SK-N-SH (cell line): ENCODE results near the gene PLCG2. TPM values are rescaled to one million over a fixed set of nuclear protein-coding genes. Genes with fewer than 3 reads are reported as not detected.

Experiments
- CTCF ChIA-PET: fragments of 300-600, 350-600 bp; formaldehyde crosslinking; extraction: SDS; loops from one replicate; lab custom pipeline; 2021; lab: Yijun Ruan, JAX
- POLR2A ChIA-PET: fragments of 350-600 bp; sonication (Branson Sonifier 250); formaldehyde crosslinking; extraction: SDS; loops from one replicate; lab custom pipeline; 2020; ENCODE audit warnings: antibody characterized with exemption, inconsistent platforms; lab: Yijun Ruan, JAX
- DNase-seq: peaks from one replicate; pipeline ENCODE4 v3.0.0; 2012
- H2AFZ ChIP-seq: fragments of 200-600 bp; sonication (generic); 2 replicates; pipeline ENCODE4 v1.8.1; 2016; ENCODE audit warnings: antibody characterized with exemption, mild to moderate bottlenecking, low read depth
- H3F3A ChIP-seq: fragments of 200-600 bp; sonication (generic); replicated peaks from 2 replicates; pipeline ENCODE3; 2016; ENCODE audit warnings: antibody characterized with exemption, mild to moderate bottlenecking; ENCODE audit not compliant: insufficient read depth
- H3K27ac ChIP-seq, 2 experiments: fragments of 200-500 bp in 1 of 2; fragments of 200-600 bp in 1 of 2; sonication (Bioruptor generic) in 1 of 2; sonication (generic), shearing (Covaris generic) in 1 of 2; 2 replicates each; pipeline versions ENCODE4 v1.5.1 to v1.6.1; 2014 to 2016; ENCODE audit warnings: low read depth in 2 of 2, inconsistent platforms in 1 of 2, low read length in 1 of 2, mild to moderate bottlenecking in 1 of 2, mixed read lengths in 1 of 2
- H3K27me3 ChIP-seq: fragments of 200-600 bp; sonication (generic), shearing (Covaris generic); 2 replicates; pipeline ENCODE4 v1.6.1; 2016; ENCODE audit warnings: mixed run types; ENCODE audit not compliant: insufficient read depth
- H3K36me3 ChIP-seq, 2 experiments: fragments of 200-500 bp in 1 of 2; fragments of 200-600 bp in 1 of 2; sonication (Bioruptor generic) in 1 of 2; sonication (generic) in 1 of 2; replicated peaks in 1 of 2; 2 replicates each; pipeline versions ENCODE3 to v1.5.1; 2014 to 2016; ENCODE audit warnings: low read length in 1 of 2, mild to moderate bottlenecking in 1 of 2; ENCODE audit not compliant: insufficient read depth in 2 of 2, control insufficient read depth in 1 of 2
- H3K4me1 ChIP-seq, 2 experiments: fragments of 200-500 bp in 1 of 2; fragments of 200-600 bp in 1 of 2; sonication (Bioruptor generic) in 1 of 2; sonication (generic), shearing (Covaris generic) in 1 of 2; 2 replicates each; pipeline versions ENCODE4 v1.5.1 to v1.6.1; 2014 to 2016; ENCODE audit warnings: low read depth in 1 of 2, low read length in 1 of 2, mixed run types in 1 of 2; ENCODE audit not compliant: insufficient read depth in 2 of 2, control insufficient read depth in 1 of 2
- H3K4me2 ChIP-seq: fragments of 200-600 bp; sonication (generic), shearing (Covaris generic); 2 replicates; pipeline ENCODE4 v1.6.1; 2017; ENCODE audit warnings: mixed run types
- H3K4me3 ChIP-seq, 2 experiments: fragments of 200-500 bp in 1 of 2; fragments of 200-600 bp in 1 of 2; sonication (Bioruptor generic) in 1 of 2; sonication (generic), shearing (Covaris generic) in 1 of 2; 2 replicates each; pipeline versions ENCODE4 v1.5.1 to v1.8.1; 2014 to 2016; ENCODE audit warnings: low read depth in 2 of 2, inconsistent platforms in 1 of 2, low read length in 1 of 2, mild to moderate bottlenecking in 1 of 2, mixed read lengths in 1 of 2, moderate library complexity in 1 of 2
- H3K79me2 ChIP-seq: fragments of 200-600 bp; sonication (generic); 2 replicates; pipeline ENCODE4 v1.8.1; 2017; ENCODE audit warnings: mild to moderate bottlenecking; ENCODE audit not compliant: insufficient read depth
- H3K9ac ChIP-seq: fragments of 200-600 bp; sonication (generic); 2 replicates; pipeline ENCODE4 v1.6.1; 2017; ENCODE audit warnings: mixed run types
- H3K9me2 ChIP-seq: fragments of 200-600 bp; sonication (generic); 2 replicates; pipeline ENCODE4 v1.6.1; 2017; ENCODE audit warnings: mixed run types
- H3K9me3 ChIP-seq: fragments of 200-600 bp; sonication (generic); 2 replicates; pipeline ENCODE4 v1.6.1; 2017; ENCODE audit warnings: mixed run types, mild to moderate bottlenecking, moderate library complexity
- H4K20me1 ChIP-seq: fragments of 200-600 bp; sonication (generic); 2 replicates; pipeline ENCODE4 v1.6.1; 2017; ENCODE audit warnings: mild to moderate bottlenecking, mixed run types; ENCODE audit not compliant: insufficient read depth
- ELF1 ChIP-seq: IDR thresholded peaks from 2 replicates; pipeline ENCODE4 v1.4.0; 2012
- EP300 ChIP-seq, 2 experiments: IDR thresholded peaks; 2 replicates each; pipeline versions ENCODE4 v1.4.0 to v1.6.1; 2012; ENCODE audit warnings: borderline replicate concordance in 1 of 2, low read depth in 1 of 2, low read length in 1 of 2
- EZH2phosphoT487 ChIP-seq: fragments of 200-600 bp; sonication (generic); IDR thresholded peaks from 2 replicates; pipeline ENCODE4 v1.6.1; 2017; ENCODE audit warnings: low read depth, mixed run types, mild to moderate bottlenecking, antibody characterized with exemption, moderate library complexity, borderline replicate concordance
- FOSL2 ChIP-seq: IDR thresholded peaks from 2 replicates; pipeline ENCODE4 v1.4.0; 2012; ENCODE audit warnings: low read depth, mild to moderate bottlenecking, moderate library complexity, borderline replicate concordance
- MXI1 ChIP-seq: IDR thresholded peaks from 2 replicates; pipeline ENCODE4 v1.6.1; 2012; ENCODE audit warnings: mild to moderate bottlenecking, low read depth, low read length, improper control_type of control experiment
- NRF1 ChIP-seq: IDR thresholded peaks from 2 replicates; pipeline ENCODE4 v1.6.1; 2012; ENCODE audit warnings: low read depth, mild to moderate bottlenecking, low read length
- RCOR1 ChIP-seq: fragments of 150-350 bp; IDR thresholded peaks from 2 replicates; pipeline ENCODE4 v1.6.1; 2017; ENCODE audit warnings: antibody characterized with exemption, low read length
- SIN3A ChIP-seq: IDR thresholded peaks from 2 replicates; pipeline ENCODE4 v1.6.1; 2012; ENCODE audit warnings: low read depth, mild to moderate bottlenecking, low read length, moderate library complexity, borderline replicate concordance
- SMC3 ChIP-seq: IDR thresholded peaks from 2 replicates; pipeline ENCODE4 v1.6.1; 2012; ENCODE audit warnings: low read depth, low read length, improper control_type of control experiment
- TCF12 ChIP-seq: IDR thresholded peaks from 2 replicates; pipeline ENCODE4 v1.4.0; 2012
- TEAD4 ChIP-seq: IDR thresholded peaks from 2 replicates; pipeline ENCODE4 v1.4.0; 2012; ENCODE audit warnings: mild to moderate bottlenecking, borderline replicate concordance; ENCODE audit not compliant: insufficient read depth
- WGBS: methylation state at CpG from one replicate; pipeline ENCODE4 v1.1.6; 2017; ENCODE audit warnings: low lambda C conversion rate; 5-methylcytosine and 5-hydroxymethylcytosine counted together
- polyA plus RNA-seq, 3 experiments: library from polyadenylated mRNA; depleted of rRNA; stranded (reverse); fragments of >200 nt; gene quantifications; 2 replicates each; pipeline ENCODE4 v1.2.3, GENCODE V29; 2012
- TF ChIP-seq, protein P1 (sequence below): IDR thresholded peaks from 2 replicates; pipeline ENCODE4 v1.4.0; 2012; ENCODE audit warnings: low read depth, borderline replicate concordance
- TF ChIP-seq, protein P2 (sequence below): fragments of 200-600 bp; sonication (generic); IDR thresholded peaks from 2 replicates; pipeline ENCODE4 v1.6.1; 2017; ENCODE audit warnings: antibody characterized with exemption, mild to moderate bottlenecking, moderate library complexity

Gene PLCG2
- polyA plus RNA-seq, 1 of the 3 experiments (the other 2 are of a cell fraction), result 0.23 TPM

DNA sequence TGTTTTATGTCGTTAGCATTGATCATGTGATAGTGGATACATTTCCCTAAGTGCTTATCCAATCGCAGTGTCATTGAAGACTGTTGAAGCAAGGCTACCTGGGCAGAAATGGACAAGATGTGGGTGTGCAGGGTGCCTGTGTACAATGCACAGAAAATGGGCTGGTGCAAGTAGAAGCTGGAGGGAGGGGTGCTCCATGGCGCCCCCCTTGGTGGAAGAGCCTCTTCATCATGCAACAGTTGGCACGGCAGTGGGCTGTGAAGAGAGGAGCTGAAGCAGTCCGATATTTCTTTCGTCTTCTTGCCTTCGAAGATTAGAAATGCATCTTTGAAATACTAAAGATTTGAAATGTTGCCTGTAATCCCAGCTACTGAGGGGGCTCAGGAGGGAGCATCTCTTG is 100.5 kb downstream of the PLCG2 start:
- H3K4me1 ChIP-seq, result no peaks in the 10 kb centered on the region
- H3K9me2 ChIP-seq, result no peaks in the 10 kb centered on the region
- TF ChIP-seq EP300 (IDR thresholded peaks at IDR 0.05; ENCODE audit: borderline replicate concordance in 1 of 2, low read depth in 1 of 2, low read length in 1 of 2), result no peak
- TF ChIP-seq, protein P1, sequence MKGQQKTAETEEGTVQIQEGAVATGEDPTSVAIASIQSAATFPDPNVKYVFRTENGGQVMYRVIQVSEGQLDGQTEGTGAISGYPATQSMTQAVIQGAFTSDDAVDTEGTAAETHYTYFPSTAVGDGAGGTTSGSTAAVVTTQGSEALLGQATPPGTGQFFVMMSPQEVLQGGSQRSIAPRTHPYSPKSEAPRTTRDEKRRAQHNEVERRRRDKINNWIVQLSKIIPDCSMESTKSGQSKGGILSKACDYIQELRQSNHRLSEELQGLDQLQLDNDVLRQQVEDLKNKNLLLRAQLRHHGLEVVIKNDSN, result no peak
- no peak for TF ChIP-seq MXI1
- TF ChIP-seq, protein P2, sequence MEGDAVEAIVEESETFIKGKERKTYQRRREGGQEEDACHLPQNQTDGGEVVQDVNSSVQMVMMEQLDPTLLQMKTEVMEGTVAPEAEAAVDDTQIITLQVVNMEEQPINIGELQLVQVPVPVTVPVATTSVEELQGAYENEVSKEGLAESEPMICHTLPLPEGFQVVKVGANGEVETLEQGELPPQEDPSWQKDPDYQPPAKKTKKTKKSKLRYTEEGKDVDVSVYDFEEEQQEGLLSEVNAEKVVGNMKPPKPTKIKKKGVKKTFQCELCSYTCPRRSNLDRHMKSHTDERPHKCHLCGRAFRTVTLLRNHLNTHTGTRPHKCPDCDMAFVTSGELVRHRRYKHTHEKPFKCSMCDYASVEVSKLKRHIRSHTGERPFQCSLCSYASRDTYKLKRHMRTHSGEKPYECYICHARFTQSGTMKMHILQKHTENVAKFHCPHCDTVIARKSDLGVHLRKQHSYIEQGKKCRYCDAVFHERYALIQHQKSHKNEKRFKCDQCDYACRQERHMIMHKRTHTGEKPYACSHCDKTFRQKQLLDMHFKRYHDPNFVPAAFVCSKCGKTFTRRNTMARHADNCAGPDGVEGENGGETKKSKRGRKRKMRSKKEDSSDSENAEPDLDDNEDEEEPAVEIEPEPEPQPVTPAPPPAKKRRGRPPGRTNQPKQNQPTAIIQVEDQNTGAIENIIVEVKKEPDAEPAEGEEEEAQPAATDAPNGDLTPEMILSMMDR, result peak; percentile 38
- TF ChIP-seq FOSL2, result no peak
- 29% methylated on average over 7 of the region's 7 CpGs for WGBS
- H4K20me1 ChIP-seq, result no peaks in the 10 kb centered on the region
- H3K27me3 ChIP-seq, result no peaks in the 10 kb centered on the region; the same call in 1 of the 2 replicates
- no peak overlapping the region for H3K4me3 ChIP-seq
- no peak overlapping the region for H3K27ac ChIP-seq
- no peaks in the 10 kb centered on the region for H3F3A ChIP-seq
- no peak overlapping the region for H3K9ac ChIP-seq
- ChIA-PET POLR2A (no interaction called here), CTCF (interaction anchor here (1.1 to 3.1 kb wide), 2 partner anchors 9 to 32 kb away, joined by 4 to 13 read pairs; no protein-coding TSS in a partner anchor)
- H3K79me2 ChIP-seq, result no peaks in the 10 kb centered on the region
- H3K9me3 ChIP-seq, result no peaks in the 10 kb centered on the region
- no peak overlapping the region for H2AFZ ChIP-seq
- H3K36me3 ChIP-seq, result no peaks in the 10 kb centered on the region
- no peak overlapping the region for H3K4me2 ChIP-seq
- DNase-seq, result no peak

DNA sequence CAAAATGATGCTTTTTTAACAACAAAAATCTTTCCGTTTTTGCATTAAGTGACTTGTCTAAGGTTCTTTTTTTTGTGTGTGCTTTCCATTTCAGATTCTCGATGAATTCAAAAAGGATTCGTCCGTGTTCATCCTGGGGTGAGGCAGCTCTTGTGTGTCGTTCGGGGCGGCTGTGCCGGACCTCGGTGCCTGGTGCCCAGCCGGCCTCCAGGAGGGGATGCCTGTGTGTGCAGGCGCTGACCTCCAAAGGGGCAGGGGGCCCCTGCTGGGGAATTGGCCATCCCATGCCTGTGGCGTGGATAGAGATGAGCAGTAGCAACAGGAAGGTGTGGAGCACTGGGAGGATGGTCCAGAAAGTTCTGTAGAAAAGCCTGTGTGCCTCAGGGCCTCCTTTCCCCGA is 101.7 kb downstream of the PLCG2 start:
- no peaks in the 10 kb centered on the region for H3K9me2 ChIP-seq
- H3K27ac ChIP-seq, result no peak overlapping the region
- 46% methylated on average over 13 of the region's 13 CpGs for WGBS
- no peaks in the 10 kb centered on the region for H3K36me3 ChIP-seq
- POLR2A ChIA-PET, result no interaction called here
- CTCF ChIA-PET, result interaction anchor here (0.6 to 3.1 kb wide), 2 partner anchors 8 to 146 kb away, joined by 3 to 13 read pairs; no protein-coding TSS in a partner anchor
- H3K9ac ChIP-seq, result no peak overlapping the region
- no peaks in the 10 kb centered on the region for H4K20me1 ChIP-seq
- H3F3A ChIP-seq, result no peaks in the 10 kb centered on the region
- no peak overlapping the region for H3K4me2 ChIP-seq
- no peaks in the 10 kb centered on the region for H3K79me2 ChIP-seq
- no peak for DNase-seq
- TF ChIP-seq SMC3, result no peak
- TF ChIP-seq ELF1, result no peak
- no peak for TF ChIP-seq RCOR1
- TF ChIP-seq, protein P1, result no peak
- TF ChIP-seq SIN3A, result no peak
- no peak for TF ChIP-seq NRF1
- TF ChIP-seq, protein P2, result no peak
- TF ChIP-seq TEAD4, result no peak
- no peak for TF ChIP-seq EZH2phosphoT487
- TF ChIP-seq TCF12, result no peak
- no peak overlapping the region for H2AFZ ChIP-seq
- no peaks in the 10 kb centered on the region for H3K4me1 ChIP-seq
- H3K9me3 ChIP-seq, result no peaks in the 10 kb centered on the region
- no peak overlapping the region for H3K4me3 ChIP-seq
- H3K27me3 ChIP-seq, result no peaks in the 10 kb centered on the region; the same call in 1 of the 2 replicates
